ENCODE measurements around the gene RPL3.
A peak's percentile ranks its signal among the peaks of the same experiment; 100 is the strongest.

The RPL3 gene

GRCh38 chr22:39282645-39283321 lies 36.6 kb downstream of the RPL3 start:
- DNase-seq (ENCODE audit: low read depth in 2 of 2) = no peak

- no peak for DNase-seq (ENCODE audit: low read depth in 2 of 2)
Observed at GRCh38 chr22:39281126-39281525, 38.3 kb downstream of the RPL3 start.

- no peak for DNase-seq (ENCODE audit: low read depth in 2 of 2)
Observed at GRCh38 chr22:39280250-39280649, 39.2 kb downstream of the RPL3 start.

- no peak for DNase-seq (ENCODE audit: low read depth in 2 of 2)
Observed at GRCh38 chr22:39279170-39279850, 40.1 kb downstream of the RPL3 start.

- DNase-seq (ENCODE audit: low read depth in 2 of 2) = no peak
Observed at GRCh38 chr22:39278040-39278439, 41.4 kb downstream of the RPL3 start.

GRCh38 chr22:39277142-39277607 lies 42.2 kb downstream of the RPL3 start:
- no peak for DNase-seq (ENCODE audit: low read depth in 2 of 2)

- no peak for DNase-seq (ENCODE audit: low read depth in 2 of 2)
Observed at GRCh38 chr22:39276440-39277141, 42.8 kb downstream of the RPL3 start.

GRCh38 chr22:39275814-39276439 lies 43.5 kb downstream of the RPL3 start:
- DNase-seq (ENCODE audit: low read depth in 2 of 2) = no peak

GRCh38 chr22:39273950-39274887 lies 45.2 kb downstream of the RPL3 start:
- no peak for DNase-seq (ENCODE audit: low read depth in 2 of 2)

GRCh38 chr22:39270792-39271191 lies 48.6 kb downstream of the RPL3 start:
- DNase-seq (ENCODE audit: low read depth in 2 of 2) = no peak

- DNase-seq (ENCODE audit: low read depth in 2 of 2) = no peak
Observed at GRCh38 chr22:39270280-39270679, 49.1 kb downstream of the RPL3 start.

- no peak for DNase-seq (ENCODE audit: low read depth in 2 of 2)
Observed at GRCh38 chr22:39269095-39269790, 50.2 kb downstream of the RPL3 start.

- DNase-seq (ENCODE audit: low read depth in 2 of 2) = no peak
Observed at GRCh38 chr22:39268645-39269044, 50.8 kb downstream of the RPL3 start.

GRCh38 chr22:39267974-39268373 lies 51.4 kb downstream of the RPL3 start:
- DNase-seq (ENCODE audit: low read depth in 2 of 2) = no peak

GRCh38 chr22:39266398-39267030 lies 52.9 kb downstream of the RPL3 start:
- peak in 1 of 2 donors; percentile 40 for DNase-seq (ENCODE audit: low read depth in 2 of 2)

- DNase-seq (ENCODE audit: low read depth in 2 of 2) = no peak
Observed at GRCh38 chr22:39265143-39265886, 54.1 kb downstream of the RPL3 start.

- no peak for DNase-seq (ENCODE audit: low read depth in 2 of 2)
Observed at GRCh38 chr22:39264349-39265038, 54.9 kb downstream of the RPL3 start.

- DNase-seq (ENCODE audit: low read depth in 2 of 2) = no peak
Observed at GRCh38 chr22:39263626-39264348, 55.6 kb downstream of the RPL3 start.
